Testis (tissue), 2 donors: ENCODE data around the gene SFT2D2.

Experiments used
- POLR2A ChIP-seq: fragments of 450-650 bp; IDR thresholded peaks from one replicate; pipeline ENCODE4 v1.6.1; 2017; ENCODE audit warnings: antibody characterized with exemption, mild to moderate bottlenecking, moderate library complexity
- TF ChIP-seq, protein P1 (sequence below), 3 experiments: fragments of 450-650 bp in 2 of 3; fragments of 200-600 bp in 1 of 3; sonication (generic) in 1 of 3; IDR thresholded peaks; one replicate each; pipeline ENCODE4 v1.5.1; 2016 to 2019; ENCODE audit warnings: antibody characterized with exemption in 3 of 3, mild to moderate bottlenecking in 2 of 3, moderate library complexity in 1 of 3

DNA sequence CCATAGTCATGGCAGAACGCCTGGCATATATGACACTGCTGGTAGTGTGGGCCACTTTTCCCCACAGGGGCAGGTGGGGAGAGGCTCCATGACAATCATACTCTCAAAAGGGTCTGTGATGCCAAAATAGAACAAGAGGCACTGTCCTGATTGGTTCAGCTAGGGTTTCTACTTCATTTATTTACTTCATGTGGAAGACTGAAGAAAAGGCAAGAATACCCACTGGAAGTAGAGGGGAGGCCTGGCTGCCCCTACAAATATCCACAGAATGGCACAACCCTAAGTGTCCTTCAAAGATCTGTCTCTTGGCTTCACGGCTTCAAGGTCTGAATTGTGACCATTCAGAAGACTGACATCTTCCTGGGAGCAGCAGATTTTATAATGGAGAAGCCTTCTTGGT is 4.5 kb upstream of the SFT2D2 start:
- TF ChIP-seq, protein P1, sequence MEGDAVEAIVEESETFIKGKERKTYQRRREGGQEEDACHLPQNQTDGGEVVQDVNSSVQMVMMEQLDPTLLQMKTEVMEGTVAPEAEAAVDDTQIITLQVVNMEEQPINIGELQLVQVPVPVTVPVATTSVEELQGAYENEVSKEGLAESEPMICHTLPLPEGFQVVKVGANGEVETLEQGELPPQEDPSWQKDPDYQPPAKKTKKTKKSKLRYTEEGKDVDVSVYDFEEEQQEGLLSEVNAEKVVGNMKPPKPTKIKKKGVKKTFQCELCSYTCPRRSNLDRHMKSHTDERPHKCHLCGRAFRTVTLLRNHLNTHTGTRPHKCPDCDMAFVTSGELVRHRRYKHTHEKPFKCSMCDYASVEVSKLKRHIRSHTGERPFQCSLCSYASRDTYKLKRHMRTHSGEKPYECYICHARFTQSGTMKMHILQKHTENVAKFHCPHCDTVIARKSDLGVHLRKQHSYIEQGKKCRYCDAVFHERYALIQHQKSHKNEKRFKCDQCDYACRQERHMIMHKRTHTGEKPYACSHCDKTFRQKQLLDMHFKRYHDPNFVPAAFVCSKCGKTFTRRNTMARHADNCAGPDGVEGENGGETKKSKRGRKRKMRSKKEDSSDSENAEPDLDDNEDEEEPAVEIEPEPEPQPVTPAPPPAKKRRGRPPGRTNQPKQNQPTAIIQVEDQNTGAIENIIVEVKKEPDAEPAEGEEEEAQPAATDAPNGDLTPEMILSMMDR (IDR thresholded peaks at IDR 0.05): no peak
- no peak for TF ChIP-seq POLR2A
